SK-N-SH treated with all-trans-retinoic acid at 6 μM for 48 hours (cell line): Measurements from ENCODE around the gene FBXO27.

ENCODE experiments used
- CSDC2 ChIP-seq: fragments of 250-450 bp; sonication (Bioruptor Pico); IDR thresholded peaks from 2 replicates; pipeline ENCODE4 v1.5.0; 2020; ENCODE audit warnings: mild to moderate bottlenecking, moderate library complexity
- ISL1 ChIP-seq: fragments of 250-450 bp; sonication (Bioruptor Pico); IDR thresholded peaks from 2 replicates; pipeline ENCODE4 v2.1.2; 2022; ENCODE audit warnings: mild to moderate bottlenecking, moderate library complexity
- SNAI2 ChIP-seq: fragments of 250-450 bp; sonication (Bioruptor Pico); IDR thresholded peaks from 2 replicates; pipeline ENCODE4 v1.5.0; 2020; ENCODE audit warnings: mild to moderate bottlenecking, moderate library complexity
- TCF4 ChIP-seq: fragments of 250-450 bp; sonication (Bioruptor Pico); IDR thresholded peaks from 2 replicates; pipeline ENCODE4 v1.8.0; 2021; ENCODE audit warnings: mild to moderate bottlenecking, moderate library complexity, borderline replicate concordance
- TSHZ2 ChIP-seq: fragments of 250-450 bp; sonication (Bioruptor Pico); IDR thresholded peaks from 2 replicates; pipeline ENCODE4 v1.5.0; 2020; ENCODE audit warnings: mild to moderate bottlenecking, moderate library complexity
- ZC3H10 ChIP-seq: fragments of 250-450 bp; sonication (Bioruptor Pico); IDR thresholded peaks from 2 replicates; pipeline ENCODE4 v1.5.1; 2021; ENCODE audit warnings: mild to moderate bottlenecking, moderate library complexity
- ZNF8 ChIP-seq: fragments of 450-650 bp; formaldehyde crosslinking; IDR thresholded peaks from 2 replicates; pipeline ENCODE4 v1.5.0; 2020; ENCODE audit warnings: mild to moderate bottlenecking, moderate library complexity

DNA sequence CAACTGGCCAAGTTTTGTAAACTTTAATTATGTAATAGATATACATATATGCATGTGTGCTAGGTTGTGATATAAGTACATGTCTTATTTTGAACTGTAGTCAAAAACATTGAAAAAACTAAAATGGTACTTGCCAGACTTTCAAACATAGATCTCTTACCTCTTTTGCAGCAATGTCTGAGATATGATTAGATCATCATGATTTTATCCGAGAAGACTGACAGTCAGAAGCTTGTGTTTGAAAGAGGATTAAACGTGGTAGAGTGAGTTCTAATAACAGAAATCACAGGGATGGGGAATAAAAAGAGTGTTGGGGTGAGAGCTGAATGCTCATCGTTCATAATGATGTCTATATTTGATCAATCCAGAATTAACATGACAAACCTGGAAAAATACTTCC, 33.6 kb upstream of the FBXO27 start:
- TF ChIP-seq SNAI2 (CRISPR knock-in tag) (no peak), TCF4 (CRISPR knock-in tag) (no peak), ISL1 (CRISPR knock-in tag) (no peak), TSHZ2 (CRISPR knock-in tag) (no peak), ZC3H10 (no peak), ZNF8 (no peak), CSDC2 (no peak)
